Fibroblast of villous mesenchyme (primary cell): ENCODE results near the gene SMARCD1. TPM values are rescaled to one million over a fixed set of nuclear protein-coding genes. Genes with fewer than 3 reads are reported as not detected.

Source experiments
- DNase-seq: peaks from one replicate; pipeline ENCODE4 v3.0.0-alpha.2; 2010; ENCODE audit warnings: low read depth
- H3K4me3 ChIP-seq: 2 replicates; pipeline ENCODE4 v1.5.1; 2011; ENCODE audit warnings: low read depth, mild to moderate bottlenecking, low read length
- total RNA-seq: library from RNA; depleted of rRNA; stranded (reverse); fragments of >200 nt; gene quantifications from 2 replicates; pipeline ENCODE4 v1.2.3, GENCODE V29; 2012
- TF ChIP-seq, protein P1 (sequence below): IDR thresholded peaks from 2 replicates; pipeline ENCODE4 v1.5.1; 2012; ENCODE audit warnings: low read depth, mild to moderate bottlenecking, low read length; ENCODE audit not compliant: insufficient read depth

Gene SMARCD1
- total RNA-seq, 1 donor: 60.9 TPM

DNA sequence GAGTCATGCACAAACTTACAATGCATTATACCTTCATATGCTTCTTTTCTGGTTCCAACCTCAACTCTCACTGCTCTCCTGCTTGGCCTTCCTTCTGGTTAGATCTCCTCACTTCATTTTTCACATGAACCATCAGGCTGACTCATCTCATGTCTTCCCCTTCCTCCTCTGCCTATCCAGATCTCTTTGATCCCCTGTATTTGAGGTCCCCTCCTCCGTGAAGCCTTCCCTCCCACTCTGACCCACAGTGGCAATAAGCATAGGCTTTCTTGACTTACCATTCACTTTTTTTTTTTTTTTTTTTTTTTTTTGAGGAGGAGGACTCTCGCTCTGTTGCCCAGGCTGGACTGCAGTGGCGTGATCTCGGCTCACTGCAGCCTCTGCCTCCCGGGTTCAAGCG, 42.4 kb upstream of the SMARCD1 start:
- no peak for DNase-seq
- TF ChIP-seq, protein P1, sequence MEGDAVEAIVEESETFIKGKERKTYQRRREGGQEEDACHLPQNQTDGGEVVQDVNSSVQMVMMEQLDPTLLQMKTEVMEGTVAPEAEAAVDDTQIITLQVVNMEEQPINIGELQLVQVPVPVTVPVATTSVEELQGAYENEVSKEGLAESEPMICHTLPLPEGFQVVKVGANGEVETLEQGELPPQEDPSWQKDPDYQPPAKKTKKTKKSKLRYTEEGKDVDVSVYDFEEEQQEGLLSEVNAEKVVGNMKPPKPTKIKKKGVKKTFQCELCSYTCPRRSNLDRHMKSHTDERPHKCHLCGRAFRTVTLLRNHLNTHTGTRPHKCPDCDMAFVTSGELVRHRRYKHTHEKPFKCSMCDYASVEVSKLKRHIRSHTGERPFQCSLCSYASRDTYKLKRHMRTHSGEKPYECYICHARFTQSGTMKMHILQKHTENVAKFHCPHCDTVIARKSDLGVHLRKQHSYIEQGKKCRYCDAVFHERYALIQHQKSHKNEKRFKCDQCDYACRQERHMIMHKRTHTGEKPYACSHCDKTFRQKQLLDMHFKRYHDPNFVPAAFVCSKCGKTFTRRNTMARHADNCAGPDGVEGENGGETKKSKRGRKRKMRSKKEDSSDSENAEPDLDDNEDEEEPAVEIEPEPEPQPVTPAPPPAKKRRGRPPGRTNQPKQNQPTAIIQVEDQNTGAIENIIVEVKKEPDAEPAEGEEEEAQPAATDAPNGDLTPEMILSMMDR: no peak
- no peak overlapping the region for H3K4me3 ChIP-seq

DNA sequence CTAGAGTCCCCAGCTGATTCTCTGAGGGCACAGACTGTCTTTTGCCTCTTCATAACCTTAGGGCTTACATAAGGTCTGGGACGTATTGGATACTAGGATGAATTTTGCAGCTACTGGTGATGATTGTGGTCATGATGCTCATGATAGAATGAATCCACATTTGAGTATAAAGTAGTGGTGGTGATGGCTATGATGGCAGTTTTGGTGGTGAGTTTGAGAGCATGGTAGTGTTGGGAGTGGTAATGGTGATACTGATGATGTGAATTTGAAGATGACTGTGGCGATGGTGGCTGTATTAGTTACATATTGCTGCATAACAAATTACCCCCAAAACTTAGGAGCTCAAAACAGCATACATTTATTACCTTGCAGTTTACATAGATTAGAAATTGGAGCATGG, 41.8 kb upstream of the SMARCD1 start:
- no peak for DNase-seq
- TF ChIP-seq, protein P1: no peak
- H3K4me3 ChIP-seq: no peak overlapping the region

DNA sequence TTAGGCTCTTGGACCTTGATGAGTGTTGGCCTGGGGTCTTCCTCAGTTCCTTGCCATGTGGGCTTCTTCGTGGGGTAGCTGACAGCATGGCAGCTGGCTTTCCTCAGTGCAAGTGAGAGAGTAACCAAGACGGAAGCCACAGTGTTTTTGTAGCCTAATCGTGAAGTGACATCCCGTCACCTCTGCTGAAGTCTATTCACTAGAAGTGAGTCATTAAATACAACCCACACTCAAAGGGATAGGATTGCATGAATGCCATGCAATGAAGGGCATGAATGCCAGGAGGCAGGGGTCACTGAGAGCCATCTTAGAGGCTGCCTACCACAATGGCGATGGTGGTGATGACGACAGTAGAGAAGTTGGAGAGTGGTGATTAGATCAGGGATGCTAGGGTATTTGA, 41.3 kb upstream of the SMARCD1 start:
- no peak overlapping the region for H3K4me3 ChIP-seq
- DNase-seq: no peak
- TF ChIP-seq, protein P1: no peak

DNA sequence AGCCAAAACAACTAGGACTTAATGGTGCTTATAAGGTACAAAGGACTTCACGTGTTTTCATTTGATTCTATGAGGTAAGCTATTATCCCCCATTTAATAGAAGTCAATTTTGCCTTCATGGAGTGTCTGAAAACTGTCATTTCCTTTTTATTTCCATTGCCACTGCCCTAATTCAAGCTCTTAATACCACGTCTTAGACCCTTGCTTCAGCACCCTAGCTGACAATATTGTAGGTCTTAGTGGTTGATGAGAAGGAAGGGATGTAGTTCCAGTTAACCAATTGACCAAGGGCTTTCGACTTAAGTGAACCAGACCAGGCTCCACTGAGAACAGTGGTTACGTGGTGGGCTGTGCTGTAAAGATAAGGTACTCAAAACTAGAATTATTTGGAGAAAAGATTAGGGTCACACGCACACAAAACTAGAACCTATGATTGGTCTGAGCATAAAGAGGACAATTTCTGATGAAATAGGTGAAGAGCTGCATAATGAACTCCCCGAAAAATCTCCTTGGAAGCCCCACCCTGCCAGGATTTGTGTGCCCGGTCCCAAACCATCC, 37.4 kb upstream of the SMARCD1 start:
- no peak overlapping the region for H3K4me3 ChIP-seq
- TF ChIP-seq, protein P1: no peak
- DNase-seq: no peak

DNA sequence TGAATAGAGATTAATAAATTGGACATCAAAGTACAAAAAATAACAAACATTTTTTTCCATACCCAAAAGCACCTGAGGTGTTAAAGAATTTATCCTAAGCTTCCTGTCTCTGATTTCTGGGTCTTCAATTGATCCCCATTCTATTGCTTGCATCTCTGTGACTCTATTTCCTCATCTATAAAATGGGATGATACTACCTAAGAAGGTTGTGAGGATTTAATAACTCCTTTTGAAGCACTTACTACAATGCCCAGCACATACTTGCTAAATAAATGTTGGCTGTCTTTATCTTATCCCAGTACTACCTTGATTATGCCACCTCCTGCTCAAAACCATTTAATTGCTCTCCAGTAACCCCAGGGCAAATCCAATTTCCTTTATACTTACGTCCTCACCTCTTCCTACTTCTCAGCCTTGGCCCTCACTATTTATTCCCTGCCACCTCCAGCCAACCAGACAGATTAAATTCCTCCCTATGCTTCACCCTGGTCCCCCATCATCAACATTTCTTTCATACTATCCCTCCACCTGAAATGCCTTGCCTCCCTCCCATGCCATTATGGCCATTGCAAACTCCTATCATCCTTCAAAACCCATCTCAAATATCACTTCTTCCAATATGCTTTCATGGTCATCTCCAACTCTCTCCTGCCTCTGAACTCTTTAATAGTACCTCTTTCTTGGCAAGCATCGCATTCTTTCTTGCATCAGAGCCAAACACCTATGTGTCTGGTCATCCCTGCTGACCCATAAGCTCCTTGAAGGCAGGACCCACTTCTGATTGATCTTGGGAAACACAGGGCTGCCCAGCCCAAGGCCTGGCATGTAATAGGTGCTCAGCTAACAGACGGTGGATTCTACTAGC, 35.7 kb upstream of the SMARCD1 start:
- H3K4me3 ChIP-seq: no peak overlapping the region
- TF ChIP-seq, protein P1: no peak
- DNase-seq: no peak

DNA sequence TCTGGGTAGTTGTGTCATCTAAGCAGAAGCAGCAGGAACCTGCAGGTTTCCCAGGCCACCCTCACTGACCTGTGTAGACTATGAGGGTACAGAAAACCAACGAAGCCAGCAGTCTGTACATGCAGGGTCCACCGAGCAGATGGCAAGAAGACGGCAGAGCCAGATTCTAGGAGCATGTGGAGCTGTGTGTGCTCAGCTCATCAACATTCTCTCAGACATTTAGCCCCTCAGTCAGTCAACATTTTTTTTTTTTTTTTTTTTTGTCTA, 35.1 kb upstream of the SMARCD1 start:
- peak overlapping the region; percentile 9 for H3K4me3 ChIP-seq
- TF ChIP-seq, protein P1: no peak
- no peak for DNase-seq
